MM.1S (cell line): Measurements from ENCODE around the gene GORASP1.

ENCODE experiments used
- CTCF ChIP-seq: fragments of 300-600 bp; sonication (generic); IDR thresholded peaks from 2 replicates; pipeline ENCODE4 v1.5.1; 2016; ENCODE audit warnings: antibody characterized with exemption, low read length, mixed read lengths
- EZH2 ChIP-seq: fragments of 300-600 bp; sonication (generic); optimal IDR thresholded peaks from 2 replicates; pipeline ENCODE3; 2017; ENCODE audit warnings: low read depth, mild to moderate bottlenecking, antibody characterized with exemption, low read length, mixed read lengths

GRCh38 chr3:39135170-39135805, 27.9 kb upstream of the GORASP1 start:
- TF ChIP-seq CTCF, result no peak
- TF ChIP-seq EZH2, result no peak
